HUDEP-2 (cell line): ENCODE measurements around the gene COL7A1.
"Not testable (repeated sequence)": the region's sequence is repeated elsewhere in the genome, so short reads cannot be mapped to it uniquely, and the experiment has no call there.

Experiments used
- DNase-seq, 76 experiments: peaks; one replicate each; lab custom pipeline; 2025; ENCODE audit not compliant: unreplicated experiment in 76 of 76; lab: John Stamatoyannopoulos, UW

COL7A1 gene

GRCh38 chr3:48565186-48565585, 29.9 kb downstream of the COL7A1 start:
- no peak for DNase-seq

GRCh38 chr3:48564667-48565066, 30.5 kb downstream of the COL7A1 start:
- no peak for DNase-seq

- DNase-seq = peak in 57 of 76 experiments; percentile 1 to 78 (median 45)
Measured at GRCh38 chr3:48564022-48564421, 31.1 kb downstream of the COL7A1 start.

- DNase-seq = peak in 1 of 76 experiments; percentile 2
Measured at GRCh38 chr3:48563382-48563918, 31.7 kb downstream of the COL7A1 start, which contains the start of gene UCN2. UCN2 (minus strand) TSS chr3:48563781; CDS start chr3:48563124, 657 bp downstream.

- DNase-seq = no peak
Measured at GRCh38 chr3:48562367-48563095, 32.6 kb downstream of the COL7A1 start.

- DNase-seq = peak in 10 of 76 experiments; percentile 3 to 35 (median 20)
Measured at GRCh38 chr3:48561045-48561736, 33.9 kb downstream of the COL7A1 start.

GRCh38 chr3:48560648-48561018, 34.5 kb downstream of the COL7A1 start:
- no peak for DNase-seq

GRCh38 chr3:48558493-48559134, 36.5 kb downstream of the COL7A1 start:
- peak in 2 of 76 experiments; percentile 8 to 44 for DNase-seq

- DNase-seq = peak in 75 of 76 experiments; percentile 91 to 100 (median 99)
Measured at GRCh38 chr3:48556796-48557626, 38.1 kb downstream of the COL7A1 start, which contains the start of gene PFKFB4. PFKFB4 (minus strand) TSS chr3:48556803; CDS start chr3:48556777, 26 bp downstream.

GRCh38 chr3:48555949-48556795, 39.0 kb downstream of the COL7A1 start:
- no peak for DNase-seq

- DNase-seq = peak in 74 of 76 experiments; percentile 5 to 84 (median 63)
Measured at GRCh38 chr3:48555231-48555948, 39.7 kb downstream of the COL7A1 start.

GRCh38 chr3:48553886-48554845, 41.0 kb downstream of the COL7A1 start:
- no peak for DNase-seq

- no peak for DNase-seq
Measured at GRCh38 chr3:48553361-48553760, 41.8 kb downstream of the COL7A1 start.

- no peak for DNase-seq
Measured at GRCh38 chr3:48552111-48552951, 42.8 kb downstream of the COL7A1 start.

GRCh38 chr3:48551651-48552050, 43.5 kb downstream of the COL7A1 start:
- DNase-seq = not testable (repeated sequence)
